GM11168 (cell line): ENCODE measurements around the gene SNX10.

Experiments
- in situ Hi-C: fragments of 300-500 bp; cut with MboI; formaldehyde crosslinking; loops from one replicate; pipeline ENCODE4 v1.12.0; 2022; ENCODE audit warnings: low sequenced_read_pairs; ENCODE audit not compliant: unreplicated experiment

The SNX10 gene

DNA sequence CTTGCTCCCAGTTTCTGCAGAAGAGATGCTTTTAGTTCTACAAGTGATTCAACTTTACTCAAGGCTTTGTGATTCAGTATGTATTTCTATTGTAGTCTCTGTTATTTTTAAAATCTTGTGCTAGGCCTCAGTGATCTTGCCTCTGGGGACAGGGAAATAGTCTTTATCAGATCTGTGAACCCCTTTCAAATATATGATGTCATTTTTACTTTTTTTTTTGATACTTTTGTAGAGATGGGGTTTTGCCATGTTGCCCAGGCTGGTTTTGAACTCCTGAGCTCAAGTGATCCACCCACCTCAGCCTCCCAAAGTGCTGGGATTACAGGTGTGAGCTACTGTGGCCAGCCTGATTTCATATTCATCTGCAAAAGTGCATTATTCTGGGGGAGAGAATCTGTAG, 3.4 kb downstream of the SNX10 start:
- in situ Hi-C loops: no loop called here

DNA sequence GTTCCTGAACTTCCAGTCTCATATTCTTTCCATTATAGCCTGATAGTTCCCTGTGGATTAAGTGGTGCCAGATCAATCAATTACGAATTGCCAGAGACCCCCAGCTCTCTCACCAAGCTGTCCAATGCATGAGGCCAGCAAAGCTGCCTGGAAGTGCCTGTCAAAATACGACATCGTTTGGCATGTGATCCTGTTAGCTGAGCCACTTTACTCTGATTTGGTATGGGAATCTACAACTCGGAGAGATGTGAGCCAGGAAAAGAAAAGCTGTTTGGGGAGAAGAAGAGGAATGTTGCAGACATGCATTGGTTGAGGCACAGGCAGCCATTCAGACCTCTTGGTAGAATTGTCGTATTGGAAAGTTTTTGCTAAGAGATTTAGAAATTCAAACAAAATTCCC, 3.9 kb downstream of the SNX10 start:
- in situ Hi-C loops: no loop called here

DNA sequence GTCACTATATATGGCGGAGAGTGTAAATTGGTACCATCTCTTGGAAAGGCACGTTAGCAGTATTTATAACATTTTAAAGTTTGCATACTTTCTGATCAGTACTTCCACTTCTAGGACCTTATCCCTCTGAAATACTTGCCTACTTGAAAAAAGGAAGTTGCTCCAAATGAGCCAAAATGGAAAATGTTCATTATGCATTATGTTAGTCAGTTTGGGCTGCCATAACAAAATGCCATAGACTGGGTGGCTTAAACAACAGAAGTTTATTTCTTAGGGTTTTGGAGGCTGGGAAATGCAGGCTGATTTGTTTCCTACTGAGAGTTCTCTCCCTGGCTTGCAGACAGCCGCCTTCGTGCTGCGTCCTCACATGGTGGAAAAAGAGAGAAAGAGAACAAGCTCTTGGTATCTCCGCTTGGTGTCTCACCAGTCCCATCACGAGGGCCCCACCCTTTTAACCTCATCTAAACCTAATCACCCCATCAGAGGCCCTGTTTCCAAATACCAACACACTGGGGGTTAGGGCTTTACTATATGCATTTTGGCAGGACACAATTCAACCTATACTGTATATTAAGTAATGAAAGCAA, 6.9 kb downstream of the SNX10 start:
- in situ Hi-C loops: no loop called here

DNA sequence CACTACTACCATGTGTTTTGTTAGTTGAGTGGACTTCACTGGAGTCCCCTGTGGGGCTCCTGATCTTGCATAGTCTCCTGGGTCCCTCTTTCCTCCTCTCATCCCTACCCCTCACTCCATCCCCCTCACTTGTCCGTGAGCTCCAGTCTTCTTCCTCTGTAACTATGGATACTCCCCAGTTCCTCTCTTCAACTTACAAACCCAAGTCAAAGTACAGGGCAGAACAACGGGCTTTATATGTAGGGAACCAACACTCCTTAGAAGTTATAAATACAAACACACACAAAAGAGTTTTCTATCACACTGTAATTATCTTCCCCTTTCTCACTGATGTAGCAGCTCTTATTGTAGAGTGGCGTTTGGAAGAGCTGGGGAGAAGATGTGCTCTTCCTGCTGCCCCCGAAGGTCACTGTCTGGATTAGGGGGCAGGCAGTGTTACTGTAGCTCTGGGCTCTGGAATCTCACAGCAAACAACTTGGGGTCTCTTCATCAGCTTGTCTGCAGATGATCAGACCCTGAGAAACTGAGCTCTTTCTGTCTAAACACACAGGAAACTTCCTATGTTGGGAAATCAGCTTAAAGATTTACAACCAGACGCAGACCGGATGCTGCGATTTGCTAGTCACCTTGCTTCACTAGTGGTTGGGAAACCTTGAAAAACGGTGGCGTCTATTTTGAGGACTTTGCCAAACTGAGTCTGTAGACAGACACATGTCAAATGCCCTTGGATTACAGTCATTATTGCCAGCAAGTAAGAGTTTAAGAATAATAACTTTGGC, 13.6 kb downstream of the SNX10 start:
- in situ Hi-C loops: no loop called here

DNA sequence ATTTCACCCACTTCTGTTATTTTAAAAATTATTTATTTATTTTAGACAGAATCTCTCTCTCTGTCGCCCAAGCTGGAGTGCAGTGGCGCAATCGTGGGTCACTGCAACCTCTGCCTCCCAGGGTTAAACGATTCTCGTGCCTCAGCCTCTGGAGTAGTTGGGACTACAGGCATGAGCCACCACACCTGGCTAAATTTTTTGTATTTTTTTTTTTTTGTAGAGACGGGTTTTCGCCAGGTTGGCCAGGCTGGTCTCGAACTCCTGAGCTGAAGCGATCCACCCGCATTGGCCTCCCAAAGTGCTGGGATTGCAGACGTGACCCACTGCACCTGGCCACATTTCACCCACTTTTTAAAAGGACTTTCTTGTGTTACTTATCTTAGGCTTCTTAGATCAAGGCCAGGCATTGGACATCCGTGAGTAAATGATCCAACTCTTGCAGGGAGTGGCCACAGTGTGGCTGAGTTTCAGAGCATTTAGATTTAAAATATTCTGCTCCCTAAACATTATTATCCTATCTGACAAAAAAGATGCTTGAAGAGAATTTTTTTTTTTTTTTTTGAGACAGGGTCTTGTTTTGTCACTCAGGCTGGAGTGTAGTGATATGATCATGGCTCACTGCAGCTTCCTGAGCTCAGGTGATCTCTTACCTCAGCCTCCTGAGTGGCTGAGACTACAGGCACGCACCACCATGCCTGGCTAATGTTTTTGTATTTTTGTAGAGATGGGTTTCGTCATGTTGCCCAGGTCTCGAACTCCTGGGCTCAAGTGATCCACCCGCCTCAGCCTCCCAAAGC, 14.4 kb downstream of the SNX10 start:
- in situ Hi-C loops: no loop called here

DNA sequence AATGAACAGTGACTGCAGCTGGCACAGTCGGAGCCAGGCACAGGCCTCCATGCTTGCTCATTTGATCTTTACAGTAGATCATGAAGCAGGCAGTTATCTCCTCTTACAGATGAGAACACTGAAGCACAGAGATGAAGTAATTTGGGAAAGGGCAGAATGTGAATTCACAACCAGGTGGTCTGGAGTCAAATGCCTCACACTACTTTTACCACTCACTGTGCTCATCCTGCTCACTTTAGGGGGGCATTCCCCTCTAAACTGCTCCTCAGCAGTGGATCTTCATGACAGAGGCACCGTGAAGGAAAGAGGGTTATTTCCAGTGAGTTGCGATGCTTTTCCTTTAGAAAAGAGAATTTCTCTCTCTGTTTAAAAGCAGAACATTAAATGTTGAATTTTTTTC, 15.1 kb downstream of the SNX10 start:
- in situ Hi-C loops: no loop called here

DNA sequence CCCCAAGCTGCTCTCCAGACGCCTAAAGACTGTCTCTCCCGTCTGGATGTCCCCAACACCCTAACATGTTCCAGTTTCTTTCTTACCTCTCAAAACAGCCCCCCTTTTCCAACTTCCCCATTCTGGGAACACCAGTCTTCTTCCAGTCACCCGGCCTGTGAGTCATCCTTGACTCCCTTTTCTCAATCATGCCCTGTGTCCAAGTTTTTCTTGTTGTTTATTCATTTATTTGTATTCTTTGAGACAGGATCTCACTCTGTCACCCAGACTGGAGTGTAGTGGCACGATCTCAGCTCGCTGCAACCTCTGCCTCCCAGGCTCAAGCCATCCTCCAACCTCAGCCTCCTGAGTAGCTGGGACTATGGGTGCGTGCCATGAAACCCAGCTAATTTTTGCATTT, 15.6 kb downstream of the SNX10 start:
- in situ Hi-C loops: no loop called here

DNA sequence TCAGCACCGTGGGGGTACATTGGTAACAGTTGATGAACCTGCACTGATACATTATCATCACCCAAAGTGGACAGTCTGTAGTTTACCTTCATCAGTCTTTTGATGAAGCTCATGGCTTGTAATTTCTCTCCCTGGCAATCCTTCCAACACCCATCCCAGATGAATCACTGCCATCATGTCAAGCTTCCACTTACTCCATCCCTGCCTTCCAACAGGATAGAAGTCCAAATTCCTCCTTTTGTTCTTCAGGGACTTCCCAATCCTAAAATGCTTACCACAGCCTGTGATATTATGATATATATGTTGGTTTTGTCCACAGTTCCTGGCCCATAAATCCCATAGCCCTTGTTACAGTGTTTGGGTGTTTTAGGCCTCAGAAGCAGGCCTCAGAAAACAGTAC, 16.1 kb downstream of the SNX10 start:
- in situ Hi-C loops: no loop called here

DNA sequence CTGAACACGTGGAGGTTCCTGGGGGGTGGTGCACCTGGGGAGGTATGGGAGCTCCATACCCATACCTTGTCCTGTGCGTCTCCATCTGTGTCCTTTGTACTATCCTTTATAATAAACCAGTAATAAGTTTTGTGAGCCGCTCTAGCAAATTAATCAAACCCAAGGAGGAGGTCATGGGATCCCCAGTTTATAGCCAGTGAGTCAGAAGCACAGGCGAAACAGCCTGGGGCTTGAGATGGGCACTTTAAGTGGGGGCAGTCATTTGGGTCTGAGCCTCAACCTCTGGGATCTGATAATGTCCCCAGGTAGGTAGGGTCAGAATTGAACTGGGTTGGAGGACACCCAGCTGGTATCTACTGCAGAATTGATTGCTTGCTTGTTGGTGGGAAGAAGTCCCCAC, 16.9 kb downstream of the SNX10 start:
- in situ Hi-C loops: no loop called here

DNA sequence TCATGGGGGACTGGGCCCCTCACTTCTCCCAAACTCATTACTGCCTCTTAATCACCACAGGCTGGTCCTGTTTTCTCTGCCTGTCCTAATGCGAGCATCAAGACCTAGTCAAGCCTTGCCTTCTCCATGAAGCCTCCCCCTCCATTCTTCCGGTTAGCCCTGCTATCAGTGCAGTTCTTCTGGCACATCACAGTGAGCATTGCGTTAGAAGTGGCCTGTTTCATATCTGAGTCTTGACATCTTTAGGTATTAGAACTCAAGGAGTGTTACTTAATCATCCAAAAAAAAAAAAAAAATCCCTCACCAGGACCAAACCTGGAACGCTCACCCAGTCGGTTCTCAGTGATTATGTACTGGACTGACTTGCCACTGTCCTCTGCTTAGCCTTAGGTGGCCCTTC, 17.4 kb downstream of the SNX10 start:
- in situ Hi-C loops: no loop called here

DNA sequence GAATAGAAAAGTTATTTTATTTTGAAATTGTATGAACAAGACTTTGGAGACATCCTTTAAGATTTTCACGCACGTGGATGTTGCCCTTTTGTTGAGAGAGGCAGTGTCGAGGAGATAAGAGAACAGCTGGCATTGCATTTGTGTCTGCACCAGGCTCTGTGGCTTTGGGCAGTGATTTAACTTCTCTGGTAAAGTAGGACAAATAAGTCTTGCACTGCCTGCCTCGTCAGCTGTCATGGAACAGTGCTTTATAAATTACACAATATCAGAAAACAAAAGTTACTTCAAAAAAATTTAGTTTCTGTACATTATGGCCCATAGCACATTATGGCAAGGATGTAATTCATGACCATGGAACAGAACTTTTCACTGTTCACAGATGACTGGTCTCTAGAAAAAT, 20.1 kb downstream of the SNX10 start:
- in situ Hi-C loops: no loop called here

DNA sequence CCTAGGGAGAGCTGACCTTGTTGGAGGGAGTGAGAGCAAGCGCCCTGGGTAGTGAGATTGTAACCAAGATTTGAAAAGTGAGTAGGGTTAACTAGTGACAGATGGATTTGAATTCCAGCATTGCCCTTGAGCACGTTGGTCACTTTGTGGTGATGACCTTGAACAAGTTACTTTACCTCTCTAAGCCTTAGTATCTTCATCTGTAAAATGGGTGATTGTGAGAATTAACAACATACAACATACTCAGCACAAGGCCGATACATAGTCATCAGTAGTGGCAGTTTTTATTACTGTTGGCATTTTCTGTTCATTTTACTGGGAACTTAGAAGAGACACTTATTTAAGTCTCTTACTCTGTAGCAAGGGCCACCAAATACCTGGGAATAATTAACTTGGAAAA, 25.5 kb downstream of the SNX10 start:
- in situ Hi-C loops: no loop called here

DNA sequence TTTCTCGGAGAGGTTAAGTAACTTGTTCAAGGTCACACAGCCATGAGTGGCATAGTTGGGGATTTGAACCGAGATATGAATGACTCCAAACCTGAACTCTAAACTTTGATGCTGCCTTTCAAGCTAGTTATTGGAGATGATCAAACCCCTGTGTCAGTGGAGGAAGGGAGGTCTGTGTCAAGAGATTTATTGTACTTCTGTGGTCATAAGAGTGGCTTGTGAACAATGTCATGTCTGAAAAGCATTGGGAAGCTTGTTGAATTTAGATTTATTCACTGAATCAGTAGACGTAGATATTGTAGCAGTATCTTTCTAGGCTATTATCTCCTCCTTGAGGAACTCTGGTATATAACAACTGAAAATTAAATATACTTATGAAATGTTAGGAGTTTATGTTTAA, 27.3 kb downstream of the SNX10 start:
- in situ Hi-C loops: no loop called here

DNA sequence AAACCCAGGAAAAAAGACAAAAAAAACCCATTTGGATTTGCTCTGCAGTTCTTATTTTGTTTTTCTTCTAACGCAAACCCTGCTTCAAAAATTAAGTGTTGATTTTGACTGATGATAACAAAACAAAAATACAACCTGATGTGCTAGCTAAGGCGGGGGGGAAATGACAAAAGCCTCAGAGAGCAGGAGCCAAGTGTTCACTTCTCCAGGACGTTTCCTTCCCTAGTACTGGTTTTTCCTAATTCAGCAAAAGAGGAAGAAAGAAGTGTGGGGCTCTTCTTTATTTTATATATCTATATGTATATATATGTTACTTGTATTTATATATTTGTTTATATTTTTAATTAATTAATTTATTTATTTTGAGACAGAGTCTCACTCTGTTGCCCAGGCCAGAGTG, 28.0 kb downstream of the SNX10 start:
- in situ Hi-C loops: no loop called here

DNA sequence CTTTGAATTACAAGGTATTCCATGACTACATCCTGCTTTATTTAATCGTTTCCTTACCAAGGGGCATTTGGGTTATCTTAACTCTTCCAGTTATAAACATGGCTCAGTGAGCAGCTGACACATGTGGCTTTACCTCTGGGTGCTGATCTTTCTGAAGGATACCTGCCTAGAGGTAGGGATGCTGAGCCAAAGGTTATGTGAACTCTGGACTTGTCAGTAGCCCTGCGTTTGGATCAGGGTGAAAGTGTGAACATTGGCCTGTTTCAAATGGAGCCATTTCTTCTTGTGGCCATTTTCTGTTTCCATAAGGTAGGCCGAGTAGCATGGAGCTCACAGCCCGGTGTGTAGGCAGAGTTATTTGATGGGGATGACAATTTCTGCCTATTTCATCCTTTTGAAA, 29.2 kb downstream of the SNX10 start:
- in situ Hi-C loops: no loop called here

DNA sequence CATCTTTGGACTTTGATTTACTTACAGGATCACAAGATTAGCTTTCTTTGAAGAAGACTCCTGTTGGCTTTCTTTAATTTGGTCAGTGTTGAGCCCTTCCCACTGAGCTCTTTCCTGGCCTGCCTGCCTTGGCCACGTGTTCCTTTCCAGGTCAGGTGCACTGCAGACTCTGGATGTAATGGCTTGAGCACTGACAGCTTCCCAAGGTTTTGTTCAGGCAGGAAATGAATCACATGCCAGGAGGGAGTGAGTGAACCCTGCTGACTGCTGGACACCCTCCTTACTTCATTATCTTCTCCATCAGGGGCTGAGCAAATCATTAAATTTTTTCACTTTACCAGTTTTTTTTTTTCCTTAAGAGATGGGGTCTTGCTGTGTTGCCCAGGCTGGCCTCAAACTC, 29.8 kb downstream of the SNX10 start:
- in situ Hi-C loops: no loop called here

DNA sequence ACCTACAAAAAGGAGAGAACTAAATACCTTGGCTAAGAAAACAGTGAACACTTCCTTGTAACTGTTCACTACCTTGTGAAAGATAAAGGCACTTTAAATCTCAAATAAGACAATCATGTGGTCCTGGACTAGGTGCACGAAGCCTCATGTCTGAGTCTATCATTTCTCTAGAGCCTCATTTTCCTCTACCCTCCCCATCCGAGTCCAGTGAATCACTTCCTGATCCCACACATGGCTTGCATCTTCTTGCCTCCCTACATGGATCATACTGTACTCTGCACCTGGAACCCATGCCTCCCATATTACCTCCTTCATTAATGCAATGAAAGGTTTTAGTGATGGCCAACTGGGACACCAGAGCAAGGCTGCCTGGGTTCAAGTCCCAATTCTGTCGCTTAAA, 34.5 kb downstream of the SNX10 start:
- in situ Hi-C loops: no loop called here

DNA sequence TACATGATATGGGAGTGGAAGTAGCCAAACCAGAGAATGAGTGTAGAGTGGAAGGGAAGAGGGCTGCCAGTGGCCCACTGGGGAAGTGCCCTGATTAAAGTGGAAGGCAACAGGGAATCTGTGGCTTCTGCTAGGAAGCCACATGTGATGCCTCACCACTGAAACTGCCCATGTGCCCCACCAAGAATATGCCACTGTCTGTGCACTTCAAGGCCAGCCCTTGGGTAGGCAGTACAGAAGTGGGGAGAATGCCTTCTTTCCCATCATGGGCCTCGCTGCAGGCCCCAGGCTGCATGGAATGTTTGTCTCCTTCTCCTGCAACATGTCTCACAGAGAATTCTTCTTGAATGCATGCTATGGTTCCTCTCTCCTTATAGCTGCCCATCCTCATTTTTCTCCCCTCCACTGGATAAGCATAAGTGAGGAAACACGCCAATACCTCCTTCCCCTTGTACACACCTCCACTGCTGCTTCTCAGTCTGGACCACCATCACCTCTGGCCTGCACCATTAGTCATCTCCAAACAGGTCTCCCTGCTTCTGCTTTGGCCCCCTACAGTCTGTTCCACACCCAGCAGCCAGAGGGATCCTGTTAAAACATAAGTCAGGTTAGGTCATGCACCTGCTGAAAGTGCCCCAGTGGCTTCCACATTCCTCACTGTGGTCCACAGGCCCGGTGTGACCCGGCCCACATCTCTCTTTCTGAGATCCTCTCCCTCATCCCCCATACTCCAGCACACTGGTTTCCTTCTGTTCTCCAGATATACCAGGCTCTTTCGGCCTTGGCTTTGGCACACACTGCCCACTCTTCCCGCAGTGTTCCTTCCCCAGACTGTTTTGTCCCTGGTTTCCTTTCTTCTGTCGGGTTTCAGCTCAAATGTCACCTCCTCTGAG, 37.1 kb downstream of the SNX10 start:
- in situ Hi-C loops: no loop called here

DNA sequence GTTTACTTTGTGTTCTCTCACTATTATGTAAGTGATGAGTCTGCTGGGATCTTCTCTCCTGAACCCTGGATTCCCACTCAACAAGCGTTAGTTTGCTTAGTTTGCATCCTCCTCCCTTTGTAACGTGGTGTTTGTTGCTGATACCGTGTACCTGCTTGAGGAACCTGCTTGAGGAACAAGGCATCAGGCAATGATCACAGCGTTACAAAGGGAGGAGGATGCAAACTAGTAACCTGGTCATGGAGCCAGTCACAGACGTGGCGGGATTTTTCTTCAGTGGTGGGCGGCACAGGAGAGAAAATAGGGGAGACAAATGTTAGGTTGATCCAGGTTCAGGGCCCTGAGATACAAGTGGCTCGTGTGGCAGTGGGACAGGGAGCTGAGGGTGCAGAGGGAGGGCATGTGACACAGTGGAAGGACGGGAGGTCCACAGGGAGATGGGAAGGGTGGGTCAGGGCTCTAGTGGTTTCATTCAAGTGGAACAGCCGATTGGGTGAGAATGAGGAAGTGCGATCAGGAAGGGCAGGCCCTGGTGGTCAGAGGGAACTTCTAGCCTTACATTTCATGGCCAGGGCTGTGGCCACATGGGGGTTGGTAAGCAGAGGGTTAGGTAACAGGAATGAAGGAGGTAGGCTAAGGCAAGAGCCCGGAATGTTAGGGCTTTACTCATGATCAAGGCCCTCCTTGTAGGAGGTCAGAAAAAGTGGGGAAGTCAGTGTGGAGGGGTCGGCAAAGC, 38.0 kb downstream of the SNX10 start:
- in situ Hi-C loops: no loop called here

DNA sequence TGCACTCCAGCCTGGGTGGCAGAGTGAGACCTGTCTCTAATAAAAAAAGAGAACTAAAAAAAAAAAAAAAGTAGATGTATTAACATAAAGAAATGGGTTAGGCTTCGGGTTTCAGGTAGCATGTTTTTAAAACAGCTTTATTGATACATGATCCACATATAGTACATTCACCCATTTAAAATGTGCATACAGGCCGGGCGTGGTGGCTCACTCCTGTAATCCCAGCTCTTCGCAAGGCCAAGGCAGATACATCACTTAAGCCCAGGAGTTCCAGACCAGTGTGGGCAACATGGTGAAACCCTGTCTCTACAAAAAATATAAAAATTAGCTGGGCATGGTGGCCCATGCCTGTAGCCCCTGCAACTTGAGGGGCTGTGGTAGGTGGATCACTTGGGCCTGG, 39.5 kb downstream of the SNX10 start:
- in situ Hi-C loops: no loop called here
